Natural killer cell (primary cell): ENCODE results near the gene EMILIN1. TPM values are rescaled to one million over a fixed set of nuclear protein-coding genes. Genes with fewer than 3 reads are reported as not detected.
A peak's percentile ranks its signal among the peaks of the same experiment; 100 is the strongest.

Experiments
- ATAC-seq, 3 donors: fragments of 150-1000 bp in 2 of 3; fragments of 200-7000 bp in 1 of 3; cut with Tn5 transposase; 1 replicate in 1 of 3; 2 replicates in 2 of 3; pipeline ENCODE4 v1.10.0; 2021; ENCODE audit warnings: mild to moderate bottlenecking in 2 of 3, moderate library complexity in 2 of 3
- DNase-seq, 2 donors: peaks; one replicate each; pipeline versions ENCODE4 v3.0.0 to v3.0.0-alpha.2; 2013 to 2021; ENCODE audit warnings: mixed read lengths in 1 of 2
- H3K27ac ChIP-seq: one replicate; pipeline ENCODE4 v1.5.1; 2013; ENCODE audit warnings: mild to moderate bottlenecking, low read length
- H3K27me3 ChIP-seq: one replicate; pipeline ENCODE4 v1.6.1; 2013; ENCODE audit warnings: low read length; ENCODE audit not compliant: control insufficient read depth, insufficient read depth
- H3K36me3 ChIP-seq: one replicate; pipeline ENCODE4 v1.6.1; 2013; ENCODE audit warnings: low read length; ENCODE audit not compliant: control insufficient read depth, insufficient read depth
- H3K4me1 ChIP-seq: one replicate; pipeline ENCODE4 v1.6.1; 2013; ENCODE audit warnings: low read length; ENCODE audit not compliant: control insufficient read depth, insufficient read depth
- H3K4me3 ChIP-seq: one replicate; pipeline ENCODE4 v1.5.1; 2013; ENCODE audit warnings: low read length
- H3K9me3 ChIP-seq: one replicate; pipeline ENCODE4 v1.6.1; 2013; ENCODE audit warnings: low read length; ENCODE audit not compliant: control insufficient read depth, insufficient read depth
- H3K27ac Mint-ChIP-seq, 2 donors: one replicate each; pipeline ENCODE4 v1.8.0; 2022; ENCODE audit warnings: mild to moderate bottlenecking in 2 of 2, mixed read lengths in 2 of 2, moderate library complexity in 1 of 2
- H3K27me3 Mint-ChIP-seq, 2 donors: one replicate each; pipeline ENCODE4 v1.8.0; 2022; ENCODE audit warnings: low read depth in 2 of 2, mixed read lengths in 2 of 2
- H3K36me3 Mint-ChIP-seq: one replicate; pipeline ENCODE4 v1.8.0; 2022; ENCODE audit warnings: mixed read lengths
- H3K4me1 Mint-ChIP-seq, 2 donors: one replicate each; pipeline ENCODE4 v1.8.0; 2022; ENCODE audit warnings: mixed read lengths in 2 of 2
- H3K4me3 Mint-ChIP-seq: one replicate; pipeline ENCODE4 v1.8.0; 2022; ENCODE audit warnings: mild to moderate bottlenecking, moderate library complexity, mixed read lengths
- H3K9me3 Mint-ChIP-seq, 2 donors: one replicate each; pipeline ENCODE4 v1.8.0; 2022; ENCODE audit warnings: mixed read lengths in 2 of 2
- WGBS: methylation state at CpG from one replicate; pipeline ENCODE4 v1.1.7; 2013; ENCODE audit warnings: missing lambda C conversion rate; ENCODE audit not compliant: insufficient coverage; 5-methylcytosine and 5-hydroxymethylcytosine counted together
- intact Hi-C: fragments of 100-400 bp; cut with micrococcal nuclease; formaldehyde crosslinking; loops from one replicate; pipeline ENCODE4 v1.14.2; 2022
- total RNA-seq, 4 donors: library from RNA; stranded (reverse); fragments of 120-200 nt in 1 of 4; gene quantifications; one replicate each; pipeline versions ENCODE4 v1.2.3 to v1.2.4, GENCODE V29; 2013 to 2022
- TF ChIP-seq, protein P1 (sequence below): fragments of 200-600 bp; IDR thresholded peaks from one replicate; pipeline ENCODE4 v1.8.0; 2022; ENCODE audit warnings: antibody characterized with exemption

Gene EMILIN1
- total RNA-seq, 3 donors from 2014 or later (not counting 1 experiment from before 2014, with no cell fraction given): 0.31 to 0.78 (median 0.41) TPM

GRCh38 chr2:27133195-27133875, 54.9 kb downstream of the EMILIN1 start:
- no peaks in the 10 kb centered on the region for H3K9me3 ChIP-seq
- ATAC-seq (no peak), DNase-seq (peak in 1 of 2 donors; percentile 44)
- no peak overlapping the region for H3K27ac ChIP-seq
- intact Hi-C loops: loop anchor here (5.0 to 10.0 kb wide), 2 partner anchors 49 to 81 kb away; partner anchors contain the start of genes AGBL5 and KHK
- Mint-ChIP-seq H3K27ac (peak overlapping the region; percentile 94 to 97), H3K4me3 (peak overlapping the region; percentile 97), H3K9me3 (no peaks in the 10 kb centered on the region), H3K36me3 (no peaks in the 10 kb centered on the region), H3K4me1 (peaks cover 18 to 34% of the 10 kb centered on the region in 2 donors), H3K27me3 (no peaks in the 10 kb centered on the region)
- TF ChIP-seq, protein P1, sequence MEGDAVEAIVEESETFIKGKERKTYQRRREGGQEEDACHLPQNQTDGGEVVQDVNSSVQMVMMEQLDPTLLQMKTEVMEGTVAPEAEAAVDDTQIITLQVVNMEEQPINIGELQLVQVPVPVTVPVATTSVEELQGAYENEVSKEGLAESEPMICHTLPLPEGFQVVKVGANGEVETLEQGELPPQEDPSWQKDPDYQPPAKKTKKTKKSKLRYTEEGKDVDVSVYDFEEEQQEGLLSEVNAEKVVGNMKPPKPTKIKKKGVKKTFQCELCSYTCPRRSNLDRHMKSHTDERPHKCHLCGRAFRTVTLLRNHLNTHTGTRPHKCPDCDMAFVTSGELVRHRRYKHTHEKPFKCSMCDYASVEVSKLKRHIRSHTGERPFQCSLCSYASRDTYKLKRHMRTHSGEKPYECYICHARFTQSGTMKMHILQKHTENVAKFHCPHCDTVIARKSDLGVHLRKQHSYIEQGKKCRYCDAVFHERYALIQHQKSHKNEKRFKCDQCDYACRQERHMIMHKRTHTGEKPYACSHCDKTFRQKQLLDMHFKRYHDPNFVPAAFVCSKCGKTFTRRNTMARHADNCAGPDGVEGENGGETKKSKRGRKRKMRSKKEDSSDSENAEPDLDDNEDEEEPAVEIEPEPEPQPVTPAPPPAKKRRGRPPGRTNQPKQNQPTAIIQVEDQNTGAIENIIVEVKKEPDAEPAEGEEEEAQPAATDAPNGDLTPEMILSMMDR: no peak
- H3K36me3 ChIP-seq: peaks cover 29% of the 10 kb centered on the region
- peaks cover 24% of the 10 kb centered on the region for H3K4me1 ChIP-seq
- WGBS: 56% methylated on average over 14 of the region's 14 CpGs
- no peaks in the 10 kb centered on the region for H3K27me3 ChIP-seq
- H3K4me3 ChIP-seq: peak overlapping the region; percentile 70

- Mint-ChIP-seq H3K36me3 (no peaks in the 10 kb centered on the region), H3K4me1 (peaks cover 18 to 30% of the 10 kb centered on the region in 2 donors), H3K9me3 (no peaks in the 10 kb centered on the region), H3K27ac (peak within 1 kb of the TSS; percentile 94 to 97), H3K27me3 (no peaks in the 10 kb centered on the region), H3K4me3 (peak within 1 kb of the TSS; percentile 97)
- peak; percentile 98 to 99 for DNase-seq
- Histone ChIP-seq H3K36me3 (peaks cover 29% of the 10 kb centered on the region), H3K27ac (peak within 1 kb of the TSS; percentile 71), H3K4me1 (peaks cover 24% of the 10 kb centered on the region), H3K4me3 (peak within 1 kb of the TSS; percentile 70), H3K27me3 (no peaks in the 10 kb centered on the region), H3K9me3 (no peaks in the 10 kb centered on the region)
- intact Hi-C loops: loop anchor here (1.0 to 10.0 kb wide), 4 partner anchors 11 to 82 kb away; partner anchors contain the start of genes ABHD1, AGBL5, ATRAID and KHK
- TF ChIP-seq, protein P1: no peak
- WGBS: under 1% methylated on average over 86 of the region's 86 CpGs
- ATAC-seq: peak; percentile 96 to 98 (median 97)
Measured at GRCh38 chr2:27133905-27134780, 55.7 kb downstream of the EMILIN1 start, which contains the start of gene PREB. PREB (minus strand) TSS chr2:27134636; CDS start chr2:27134421, 215 bp downstream.

DNA sequence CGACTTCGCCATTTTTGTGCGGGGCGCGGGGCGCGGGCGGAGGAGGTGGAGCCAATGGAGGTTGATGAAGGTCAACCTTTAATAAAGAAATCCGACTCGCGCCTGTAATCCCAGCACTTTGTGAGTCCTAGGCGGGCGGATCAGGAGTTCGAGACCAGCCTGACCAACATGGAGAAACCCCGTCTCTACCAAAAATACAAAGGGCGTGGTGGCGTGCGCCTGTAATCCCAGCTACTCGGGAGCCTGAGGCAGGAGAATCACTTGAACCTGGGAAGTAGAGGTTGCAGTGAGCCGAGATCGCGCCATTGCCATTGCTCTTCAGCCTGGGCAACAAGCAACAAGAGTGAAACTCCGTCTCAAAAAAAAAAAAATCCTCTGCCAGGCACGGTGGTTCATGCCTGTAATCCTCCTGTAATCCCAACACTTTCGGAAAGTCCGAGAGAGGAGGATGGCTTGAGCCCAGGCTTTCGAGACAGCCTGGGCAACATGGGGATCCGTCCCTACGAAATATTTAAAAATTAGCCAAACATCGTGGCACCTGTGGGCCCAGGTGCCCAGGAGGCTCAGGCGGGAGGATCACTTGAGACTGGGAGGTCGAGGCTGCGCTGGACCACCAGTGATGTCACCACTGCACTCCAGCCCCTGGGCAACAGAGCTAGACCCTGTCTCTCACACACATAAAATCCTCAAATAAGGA, 56.5 kb downstream of the EMILIN1 start:
- Mint-ChIP-seq H3K27ac (peak overlapping the region; percentile 94 to 97), H3K27me3 (no peaks in the 10 kb centered on the region), H3K36me3 (no peaks in the 10 kb centered on the region), H3K9me3 (no peaks in the 10 kb centered on the region), H3K4me3 (peak overlapping the region; percentile 97), H3K4me1 (peaks cover 18 to 30% of the 10 kb centered on the region in 2 donors)
- TF ChIP-seq, protein P1: no peak
- H3K4me3 ChIP-seq: no peak overlapping the region
- no peaks in the 10 kb centered on the region for H3K9me3 ChIP-seq
- no peak overlapping the region for H3K27ac ChIP-seq
- intact Hi-C loops: loop anchor here (1.0 to 10.0 kb wide), 4 partner anchors 12 to 83 kb away; partner anchors contain the start of genes ABHD1, AGBL5, ATRAID and KHK
- ATAC-seq (no peak), DNase-seq (peak in 1 of 2 donors; percentile 16)
- WGBS: 55% methylated on average over 33 of the region's 33 CpGs
- peaks cover 25% of the 10 kb centered on the region for H3K36me3 ChIP-seq
- H3K4me1 ChIP-seq: peaks cover 24% of the 10 kb centered on the region
- H3K27me3 ChIP-seq: no peaks in the 10 kb centered on the region
